ENCODE data around the gene PTK6.
A peak's percentile ranks its signal among the peaks of the same experiment; 100 is the strongest.

PTK6 gene

GRCh38 chr20:63546956-63547724 is 10.0 kb upstream of the PTK6 start:
- no peak for TF ChIP-seq CTCF (conservative IDR thresholded peaks at IDR 0.05)
- no peak overlapping the region for H3K27ac ChIP-seq

- TF ChIP-seq CTCF (conservative IDR thresholded peaks at IDR 0.05) = no peak
- H3K27ac ChIP-seq = no peak overlapping the region
Observed at GRCh38 chr20:63546256-63546955, 9.2 kb upstream of the PTK6 start.

GRCh38 chr20:63545814-63546213 is 8.6 kb upstream of the PTK6 start:
- no peak for TF ChIP-seq CTCF (conservative IDR thresholded peaks at IDR 0.05)
- H3K27ac ChIP-seq = no peak overlapping the region

GRCh38 chr20:63544958-63545516 is 7.9 kb upstream of the PTK6 start:
- TF ChIP-seq CTCF (conservative IDR thresholded peaks at IDR 0.05) = no peak
- no peak overlapping the region for H3K27ac ChIP-seq

GRCh38 chr20:63544241-63544957 is 7.2 kb upstream of the PTK6 start:
- no peak for TF ChIP-seq CTCF (conservative IDR thresholded peaks at IDR 0.05)
- no peak overlapping the region for H3K27ac ChIP-seq

GRCh38 chr20:63543733-63544132 is 6.6 kb upstream of the PTK6 start:
- H3K27ac ChIP-seq = peak overlapping the region; percentile 95
- no peak for TF ChIP-seq CTCF (conservative IDR thresholded peaks at IDR 0.05)

- TF ChIP-seq CTCF (conservative IDR thresholded peaks at IDR 0.05) = no peak
Observed at GRCh38 chr20:63543131-63543530, 6.0 kb upstream of the PTK6 start.

More at GRCh38 chr20:63543131-63543530, 6.0 kb upstream of the PTK6 start:
- peak overlapping the region; percentile 95 for H3K27ac ChIP-seq
